SIG-M5 (cell line): ENCODE data around the gene NHSL1.

Experiments used
- DNase-seq: peaks from one replicate; lab custom pipeline; 2025; lab: John Stamatoyannopoulos, UW

Gene NHSL1

DNA sequence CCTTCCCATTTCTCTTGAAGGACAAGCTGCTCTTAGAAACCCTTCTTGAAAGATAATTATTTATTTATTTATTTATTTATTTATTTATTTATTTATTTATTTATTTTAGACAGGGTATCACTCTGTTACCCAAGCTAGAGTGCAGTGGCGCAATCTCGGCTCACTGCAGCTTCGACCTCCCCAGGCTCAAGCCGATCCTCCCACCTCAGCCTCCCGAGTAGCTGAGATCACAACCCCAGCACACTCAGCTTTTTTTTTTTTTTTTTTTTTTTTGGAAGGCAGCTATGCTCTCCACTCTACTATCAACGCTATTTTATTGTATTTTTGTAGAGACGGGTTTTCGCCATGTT is 96.5 kb downstream of the NHSL1 start:
- no peak for DNase-seq

DNA sequence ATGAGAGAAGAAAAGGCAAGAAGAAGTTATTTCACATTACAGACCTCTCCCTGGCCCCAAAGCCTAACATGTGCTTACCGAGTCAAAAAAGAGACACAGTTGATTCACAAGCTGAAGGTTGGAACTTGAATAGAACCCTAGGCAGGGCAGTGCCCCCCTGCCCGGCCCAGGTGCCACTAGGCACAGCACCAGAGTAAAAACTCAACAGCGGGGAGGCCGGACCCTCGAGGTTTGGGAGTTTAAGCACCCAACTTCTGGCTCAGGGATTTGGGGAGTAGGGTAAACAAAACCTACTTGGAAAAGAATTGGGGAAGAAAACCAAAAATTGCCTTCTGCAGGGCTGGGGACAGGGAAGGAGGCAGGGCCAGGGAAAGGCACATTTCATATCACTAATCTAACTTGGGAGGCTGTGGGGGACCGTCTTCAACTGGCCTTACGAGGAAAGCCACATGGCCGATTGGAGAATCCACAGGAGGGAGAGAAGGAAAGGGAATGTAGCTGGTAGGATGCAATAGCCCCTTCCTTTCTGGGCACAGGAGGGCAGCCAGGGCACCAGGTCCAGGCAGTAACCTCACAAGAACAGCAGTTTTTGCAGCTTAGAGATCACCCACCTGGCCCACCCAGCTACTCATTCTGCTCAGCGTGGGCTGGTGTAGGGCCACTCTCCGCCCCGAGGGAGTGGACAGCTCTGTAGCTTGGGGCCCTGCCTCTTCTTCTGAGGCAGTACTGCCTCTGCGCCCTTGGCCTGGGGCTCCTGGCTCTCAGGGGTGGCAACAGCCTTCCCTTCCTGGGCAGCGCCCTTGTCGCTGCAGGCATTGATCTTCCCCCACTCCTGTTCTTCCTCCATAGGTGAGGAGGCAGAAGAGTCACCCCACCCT is 97.1 kb downstream of the NHSL1 start:
- no peak for DNase-seq

DNA sequence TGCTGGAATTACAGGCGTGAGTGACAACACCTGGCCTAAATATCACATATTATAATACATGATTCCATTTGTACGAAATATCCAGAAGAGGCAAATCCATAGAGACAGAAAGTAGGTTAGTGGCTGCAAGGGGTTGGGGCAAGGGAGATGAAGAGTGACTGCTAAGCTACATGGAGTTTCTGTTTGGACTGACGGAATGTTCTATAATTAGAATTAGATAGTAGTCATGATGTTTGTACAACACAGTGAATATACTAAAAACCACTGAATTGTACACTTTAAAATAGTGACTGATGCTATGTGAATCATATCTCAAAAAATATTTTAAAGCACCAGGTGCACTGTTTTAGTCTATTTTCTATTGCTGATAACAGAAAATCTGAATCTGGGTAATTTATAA is 99.0 kb downstream of the NHSL1 start:
- no peak for DNase-seq

DNA sequence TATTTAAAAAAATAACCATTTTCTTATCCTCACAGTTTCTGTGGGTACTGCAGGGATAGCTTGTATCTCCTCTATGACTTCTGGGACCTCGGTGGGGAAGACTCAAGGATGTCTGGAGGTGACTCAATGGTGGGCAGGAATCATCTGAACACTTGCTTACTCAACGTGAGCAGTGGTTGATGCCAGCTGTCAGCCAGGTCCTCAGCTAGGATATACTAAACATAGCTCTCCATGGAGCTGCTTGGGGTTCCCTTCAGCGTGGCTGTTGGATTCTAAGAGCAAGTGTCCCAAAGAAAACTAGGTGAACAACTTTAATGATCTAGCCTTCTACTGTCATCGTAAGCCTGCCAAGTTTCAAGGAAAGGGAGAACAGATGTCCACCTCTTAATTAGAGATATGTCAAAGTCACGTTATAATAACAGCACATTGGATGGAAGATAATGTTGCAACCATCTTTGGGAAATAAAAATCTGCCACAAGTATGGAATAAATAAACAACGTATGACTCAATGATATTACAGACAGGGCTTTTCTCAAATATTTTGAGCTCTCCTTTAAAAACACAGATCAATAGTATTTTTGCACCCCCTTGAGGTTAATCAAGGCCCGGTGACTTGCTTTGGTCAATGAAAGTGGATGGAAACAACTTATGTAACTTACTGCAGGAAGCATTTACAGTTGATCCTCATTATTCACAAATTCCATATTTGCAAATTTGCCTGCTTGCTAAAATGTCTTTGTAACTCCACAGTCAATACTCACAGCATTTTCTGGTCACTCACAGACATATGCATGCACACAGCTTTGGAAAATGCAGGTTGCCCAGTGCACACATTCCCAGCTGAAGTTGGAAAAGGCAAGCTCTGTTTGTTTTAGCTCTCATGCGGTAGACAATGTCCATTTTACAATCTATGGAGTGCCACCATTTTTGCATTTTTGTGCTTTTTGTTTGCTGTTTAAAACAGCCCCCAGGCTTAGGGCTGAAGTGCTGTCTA is 101.9 kb downstream of the NHSL1 start:
- no peak for DNase-seq

DNA sequence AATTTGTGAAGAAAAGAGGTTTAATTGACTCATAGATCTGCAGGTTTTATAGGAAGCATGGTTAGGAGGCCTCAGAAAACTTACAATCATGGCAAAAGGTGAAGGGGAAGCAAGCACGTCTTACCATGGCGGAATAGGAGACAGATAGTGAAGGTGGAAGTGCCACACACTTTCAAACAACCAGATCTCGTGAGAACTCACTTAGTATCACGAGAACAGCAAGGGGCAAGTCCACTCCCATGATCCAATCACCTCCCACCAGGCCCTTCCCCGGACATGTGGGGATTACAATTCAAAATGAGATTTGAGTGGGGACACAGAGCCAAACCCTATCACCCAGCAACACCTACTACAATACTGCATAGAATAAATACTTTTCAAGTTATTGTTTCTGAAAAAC is 102.6 kb downstream of the NHSL1 start:
- no peak for DNase-seq

DNA sequence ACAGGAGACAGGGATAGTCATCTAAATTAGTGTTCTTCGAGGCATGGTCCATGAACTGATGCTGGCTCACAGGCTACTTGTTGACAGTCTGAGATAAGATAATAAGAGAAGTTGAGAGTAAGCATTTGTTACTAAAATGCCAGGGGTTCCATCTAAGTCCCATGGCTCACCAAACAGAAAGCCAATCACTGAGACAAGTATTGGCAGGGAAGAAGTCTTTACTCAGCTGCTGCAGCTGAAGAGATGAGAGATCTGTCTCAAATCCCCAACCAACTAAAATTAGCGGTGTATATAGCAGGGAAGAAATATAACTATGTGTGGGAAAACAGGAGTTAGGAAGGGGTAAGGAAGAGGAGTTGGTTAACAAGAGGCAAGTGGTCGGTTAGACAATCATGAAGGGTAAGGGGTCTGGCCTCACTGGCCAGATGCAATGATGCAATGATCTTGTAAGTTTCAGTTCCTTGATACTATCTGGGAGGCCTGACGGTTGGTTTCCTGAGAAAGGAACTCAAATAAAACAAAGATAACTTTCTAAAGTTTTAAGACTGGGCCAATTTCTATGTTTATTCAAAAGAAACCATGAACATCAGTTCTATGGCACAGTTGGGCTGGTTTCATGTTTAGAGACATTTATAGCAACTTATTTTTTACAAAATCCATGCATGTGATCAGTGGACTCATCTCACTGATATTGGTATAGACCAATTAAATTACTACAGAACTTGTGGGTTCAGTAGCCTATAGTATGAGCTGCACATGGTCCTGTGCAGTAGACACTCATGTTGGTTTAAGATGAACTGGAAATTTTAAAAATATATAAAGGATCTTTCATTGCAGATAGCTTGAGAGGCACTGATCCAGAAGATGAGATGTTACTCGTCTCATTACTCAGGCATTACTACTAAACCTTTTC is 105.2 kb downstream of the NHSL1 start:
- no peak for DNase-seq

DNA sequence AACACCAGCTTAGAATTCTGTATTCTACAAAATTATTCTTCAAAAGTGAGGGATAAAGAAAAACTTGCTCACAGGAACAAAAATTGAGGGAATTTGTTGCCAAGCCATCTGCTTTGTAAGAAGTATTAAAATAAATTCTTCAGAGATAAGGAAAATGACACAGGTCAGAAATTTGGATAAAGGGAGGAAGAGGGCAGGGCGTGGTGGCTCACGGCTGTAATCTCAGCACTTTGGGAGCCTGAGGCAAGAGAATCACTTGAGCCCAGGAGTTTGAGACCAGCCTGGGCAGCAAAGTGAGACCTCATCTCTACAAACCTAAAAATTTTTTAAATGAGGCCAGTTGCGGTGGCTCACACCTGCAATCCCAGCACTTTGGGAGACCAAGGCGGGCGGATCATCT is 109.7 kb downstream of the NHSL1 start:
- no peak for DNase-seq

DNA sequence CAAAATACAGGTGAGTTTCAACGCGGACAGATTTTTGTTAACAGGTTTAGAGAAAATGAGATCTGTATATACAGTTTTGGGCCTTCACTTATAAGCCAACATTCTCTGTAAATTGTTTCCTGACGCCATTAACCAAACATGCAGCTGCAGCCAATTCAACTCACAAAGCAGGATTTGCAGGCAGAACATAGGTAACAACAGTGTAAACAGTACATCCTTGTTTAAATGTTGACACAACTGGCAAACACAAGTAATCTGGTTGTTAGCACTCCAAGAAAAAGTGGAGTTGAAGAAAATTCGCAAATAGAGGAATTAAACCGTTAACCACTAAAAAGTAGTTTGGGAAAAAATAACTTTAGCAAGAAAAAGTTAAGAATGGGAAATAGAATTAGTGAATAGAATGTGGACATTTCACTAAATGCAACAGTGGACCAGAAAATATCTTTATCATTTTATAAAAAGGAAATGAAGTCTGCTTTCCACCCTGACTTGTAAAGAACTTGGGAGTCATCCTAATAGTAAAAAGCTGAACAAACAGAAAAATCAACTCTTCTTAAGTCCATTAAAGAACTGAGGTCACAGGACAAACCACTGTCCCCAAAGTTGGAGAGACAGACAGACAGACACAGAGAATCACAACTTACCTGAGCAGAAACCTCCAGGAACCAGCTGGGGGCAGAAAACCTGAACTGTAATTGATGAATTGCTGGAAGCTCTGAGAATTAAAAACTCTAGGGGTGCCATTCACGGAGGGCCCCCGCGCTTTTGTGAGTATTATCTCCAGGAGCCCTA is 111.5 kb downstream of the NHSL1 start:
- DNase-seq: no peak

DNA sequence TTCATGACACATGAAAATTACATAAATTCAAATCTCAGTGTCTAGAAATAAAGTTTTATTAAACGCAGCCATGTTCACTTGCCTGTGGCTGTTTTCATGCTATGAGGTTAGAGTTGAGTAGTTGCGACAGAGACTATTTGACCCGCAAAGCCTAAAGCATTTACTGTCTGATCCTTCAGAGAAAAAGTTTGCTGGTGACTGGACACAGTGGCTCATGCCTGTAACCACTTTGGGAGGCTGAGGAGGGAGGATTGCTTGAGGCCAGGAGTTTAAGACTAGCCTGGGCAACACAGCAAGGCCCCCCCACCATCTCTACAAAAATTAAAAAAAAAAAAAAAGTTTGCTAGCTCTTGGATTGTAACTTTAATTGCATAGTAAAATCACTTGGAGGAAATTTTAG is 112.4 kb downstream of the NHSL1 start:
- no peak for DNase-seq

DNA sequence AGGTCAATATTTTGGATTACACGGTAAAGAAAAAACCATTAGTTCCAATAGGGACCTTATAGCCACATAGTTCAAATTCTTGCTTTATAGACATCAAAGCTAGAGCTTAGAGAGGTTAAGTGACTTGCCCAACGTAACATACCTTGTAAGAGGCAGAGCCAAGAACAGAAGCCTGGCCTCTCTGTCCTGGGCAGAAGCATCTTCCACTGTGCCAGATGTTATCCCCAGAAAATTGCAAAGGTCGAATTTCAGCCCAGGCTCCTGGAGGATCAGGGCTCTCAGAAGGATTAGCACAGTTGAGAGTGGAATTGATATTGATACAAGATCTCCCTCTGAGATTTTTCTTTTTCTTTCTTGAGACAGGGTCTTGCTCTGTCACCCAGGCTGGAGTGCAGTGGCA is 115.5 kb downstream of the NHSL1 start:
- DNase-seq: no peak

DNA sequence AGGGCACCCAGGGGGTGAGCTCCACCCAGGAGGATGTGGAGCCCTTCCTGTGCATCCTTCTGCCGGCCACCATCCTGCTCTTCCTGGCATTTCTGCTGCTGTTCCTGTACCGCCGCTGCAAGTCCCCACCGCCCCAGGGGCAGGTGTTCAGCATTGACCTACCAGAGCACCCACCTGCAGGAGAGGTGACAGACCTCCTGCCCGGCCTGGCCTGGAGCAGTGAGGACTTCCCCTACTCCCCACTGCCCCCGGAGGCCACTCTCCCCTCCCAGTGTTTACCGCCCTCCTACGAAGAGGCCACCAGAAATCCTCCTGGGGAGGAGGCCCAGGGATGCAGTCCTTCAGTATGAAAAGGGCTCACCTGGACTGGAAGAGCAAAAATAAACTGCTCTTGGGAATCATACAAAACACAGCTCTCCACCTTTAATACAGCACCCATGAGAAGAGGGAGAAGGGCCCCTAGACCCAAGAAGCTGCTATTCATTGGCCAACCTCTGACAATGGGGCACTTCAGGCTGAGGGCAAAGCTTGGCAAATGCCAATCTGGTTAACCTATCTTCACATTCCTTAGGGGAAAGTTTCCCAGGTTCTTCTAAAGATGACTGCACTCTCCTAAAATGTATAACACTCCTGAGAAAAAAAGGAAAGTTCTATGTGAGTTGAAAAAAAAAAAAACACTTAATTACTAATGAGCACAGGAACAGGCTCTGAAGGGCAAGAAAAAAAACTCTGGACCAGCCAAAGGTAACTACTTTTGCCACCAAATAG is 116.6 kb downstream of the NHSL1 start:
- no peak for DNase-seq

DNA sequence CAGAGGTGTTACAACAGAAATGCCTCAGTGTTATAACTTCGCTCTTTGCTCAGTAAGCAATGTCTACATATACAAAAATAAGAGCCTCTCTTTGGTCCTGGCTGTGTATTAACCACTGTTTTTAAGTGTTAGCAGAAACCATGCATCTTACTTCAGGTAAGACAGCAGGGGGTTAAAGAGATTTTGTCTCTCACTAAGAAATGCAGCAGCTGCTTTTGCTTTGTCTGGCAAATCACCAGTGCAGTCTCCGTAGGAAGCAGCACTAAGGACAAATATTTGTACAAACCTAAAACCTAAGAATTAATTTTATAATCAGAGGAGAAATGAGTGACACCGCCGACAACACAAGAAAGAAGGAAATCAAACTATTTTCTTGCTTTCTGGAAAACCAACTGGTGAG is 120.8 kb downstream of the NHSL1 start:
- no peak for DNase-seq

DNA sequence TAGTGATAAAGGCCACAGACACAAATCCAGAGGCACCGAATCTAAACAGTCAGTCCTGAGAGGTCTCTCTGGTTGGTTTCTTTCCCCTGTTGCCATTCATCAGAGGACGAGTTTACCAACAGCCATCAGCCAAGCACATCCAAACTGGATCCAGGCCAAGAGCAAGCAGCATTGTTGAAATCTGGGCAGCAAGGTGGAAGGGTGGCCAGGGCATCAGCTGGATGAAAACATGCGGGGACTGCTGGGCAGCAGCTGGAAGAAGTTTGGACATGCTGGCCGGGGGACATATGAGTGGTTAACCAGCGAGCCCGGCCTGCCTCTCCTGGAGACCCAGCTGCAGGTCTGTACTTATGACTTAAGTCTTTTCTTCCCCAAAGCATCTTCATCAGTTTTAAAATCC is 121.5 kb downstream of the NHSL1 start, which contains the start of gene SMIM28:
Gene SMIM28, plus strand, starts transcription at position 62 of the 400 bp plus-strand sequence. Its CDS starts 168 bp downstream, at position 230.
- DNase-seq: no peak

DNA sequence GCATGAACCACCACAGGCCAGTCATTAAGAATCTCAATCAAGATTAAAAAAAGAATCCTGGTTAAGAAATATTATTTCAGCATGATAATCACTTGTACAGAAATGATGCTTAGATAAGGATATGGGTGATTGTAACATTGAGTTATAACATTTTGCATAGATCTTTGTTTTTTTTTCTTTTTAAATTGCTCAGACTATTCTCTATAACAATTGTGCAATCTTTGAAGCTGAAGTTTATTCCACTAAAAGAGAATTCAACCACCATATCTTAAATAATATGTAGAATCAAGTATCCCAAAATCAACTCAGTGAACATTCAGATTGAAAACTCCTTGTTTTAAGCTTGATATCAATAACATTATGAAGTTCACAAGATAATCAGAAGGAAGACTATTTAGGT is 122.3 kb downstream of the NHSL1 start:
- DNase-seq: no peak

DNA sequence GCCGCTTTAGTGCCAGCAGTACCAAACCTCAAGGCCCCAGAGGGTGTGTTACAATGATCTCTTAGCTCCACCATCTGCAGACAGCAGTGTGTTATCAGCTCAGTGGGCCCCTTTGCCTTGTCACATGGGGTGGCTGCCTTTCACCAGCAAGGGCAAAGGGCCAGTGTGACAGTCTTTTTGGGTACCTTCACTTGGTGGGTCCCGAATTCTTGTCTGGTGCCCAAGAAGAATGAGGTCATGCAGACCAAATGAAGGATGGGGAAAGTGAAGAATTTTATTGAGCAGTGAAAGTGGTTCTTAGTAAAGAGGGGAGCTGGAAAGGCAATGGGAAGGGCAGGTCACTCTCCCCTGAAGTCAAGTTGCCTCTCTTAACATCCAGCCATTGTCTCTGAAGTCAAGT is 124.5 kb downstream of the NHSL1 start:
- no peak for DNase-seq

DNA sequence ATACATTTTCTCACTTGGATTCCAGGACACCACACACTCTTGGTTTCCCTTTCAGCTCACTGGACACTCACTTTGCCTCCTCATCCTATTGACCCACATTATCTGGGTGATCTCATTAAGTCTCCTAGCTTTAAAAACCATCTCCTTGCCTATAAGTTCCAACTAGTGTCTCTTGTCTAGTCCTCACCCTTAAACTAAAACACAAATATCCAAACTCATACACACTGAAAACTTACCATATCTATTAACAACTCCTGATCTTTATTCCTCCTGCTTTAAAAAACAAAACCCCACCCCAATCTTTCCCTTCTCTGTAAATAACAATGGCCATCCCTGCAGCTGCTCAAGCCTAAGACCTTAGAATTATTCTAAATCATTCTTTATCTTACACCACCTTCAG is 125.1 kb downstream of the NHSL1 start:
- no peak for DNase-seq

DNA sequence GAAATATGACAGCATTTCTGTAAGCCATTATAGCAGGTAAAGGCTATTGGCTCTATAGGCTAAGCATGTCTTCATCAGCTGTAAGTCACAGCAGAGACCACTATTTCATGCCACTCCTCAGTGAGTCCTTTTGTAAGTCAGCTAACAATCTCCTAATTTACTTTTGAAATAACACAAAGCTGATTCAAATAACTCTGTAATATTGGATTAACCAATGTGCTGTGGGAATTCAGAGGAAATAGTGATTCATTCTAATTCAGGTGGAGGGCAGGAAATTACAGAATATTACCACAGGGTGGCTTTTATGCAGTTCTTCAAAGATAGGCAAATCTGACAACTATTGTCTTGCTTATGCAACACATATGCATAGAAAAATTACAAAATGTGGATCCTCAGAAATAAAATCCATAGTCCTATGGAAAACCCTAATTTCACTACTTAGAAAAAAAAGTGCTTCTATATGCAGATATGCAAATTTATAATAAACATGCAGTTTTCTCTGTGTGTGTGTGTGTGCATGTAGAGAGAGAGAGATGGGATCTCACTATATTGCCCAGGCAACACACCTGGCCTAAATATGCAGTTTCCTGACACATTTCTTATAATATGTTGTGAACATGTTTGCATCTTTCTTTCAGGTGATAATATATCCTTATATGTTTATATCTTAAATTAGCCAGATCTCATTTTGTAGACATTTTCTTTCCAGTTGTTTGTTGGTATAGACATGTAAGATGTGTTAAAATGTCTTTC is 126.4 kb downstream of the NHSL1 start:
- no peak for DNase-seq
